Muscle of leg (tissue), 11 donors: ENCODE measurements around the gene HOXB4. TPM values are rescaled to one million over a fixed set of nuclear protein-coding genes. Genes with fewer than 3 reads are reported as not detected.
A peak's percentile ranks its signal among the peaks of the same experiment; 100 is the strongest.

Experiments used
- DNase-seq: peaks from one replicate; pipeline ENCODE4 v3.0.0; 2013
- H3K27ac ChIP-seq: one replicate; pipeline ENCODE4 v1.5.1; 2013; ENCODE audit warnings: mild to moderate bottlenecking, low read length, control low read depth
- H3K27me3 ChIP-seq: one replicate; pipeline ENCODE4 v1.6.1; 2013; ENCODE audit warnings: low read length; ENCODE audit not compliant: control insufficient read depth, insufficient read depth
- H3K36me3 ChIP-seq: one replicate; pipeline ENCODE4 v1.6.1; 2013; ENCODE audit warnings: low read length; ENCODE audit not compliant: control insufficient read depth, insufficient read depth
- H3K4me1 ChIP-seq: one replicate; pipeline ENCODE4 v1.6.1; 2013; ENCODE audit warnings: low read length; ENCODE audit not compliant: control insufficient read depth, insufficient read depth
- H3K4me3 ChIP-seq: one replicate; pipeline ENCODE4 v1.5.1; 2013; ENCODE audit warnings: low read length, control low read depth
- H3K9me3 ChIP-seq: replicated peaks from 2 replicates; pipeline ENCODE4 v1.6.1; 2013; ENCODE audit warnings: low read depth, low read length; ENCODE audit not compliant: control insufficient read depth
- WGBS: methylation state at CpG from one replicate; pipeline ENCODE4 v1.1.5; 2013; ENCODE audit warnings: missing lambda C conversion rate; ENCODE audit not compliant: insufficient coverage; 5-methylcytosine and 5-hydroxymethylcytosine counted together
- polyA plus RNA-seq, 8 donors: library from polyadenylated mRNA; unstranded; fragments of 120-200 nt; gene quantifications; one replicate each; pipeline versions ENCODE4 v1.2.1 to v1.2.3, GENCODE V29; 2013; ENCODE audit warnings: inconsistent platforms in 1 of 8, low replicate concordance in 1 of 8; ENCODE audit not compliant: insufficient read length in 8 of 8, insufficient read depth in 1 of 8
- total RNA-seq: library from RNA; stranded (reverse); fragments of 120-200 nt; gene quantifications from one replicate; pipeline ENCODE4 v1.2.4, GENCODE V29; 2013

HOXB4 gene
- total and polyA plus RNA-seq, 9 donors = 0.53 to 1.7 (median 1.2) TPM

DNA sequence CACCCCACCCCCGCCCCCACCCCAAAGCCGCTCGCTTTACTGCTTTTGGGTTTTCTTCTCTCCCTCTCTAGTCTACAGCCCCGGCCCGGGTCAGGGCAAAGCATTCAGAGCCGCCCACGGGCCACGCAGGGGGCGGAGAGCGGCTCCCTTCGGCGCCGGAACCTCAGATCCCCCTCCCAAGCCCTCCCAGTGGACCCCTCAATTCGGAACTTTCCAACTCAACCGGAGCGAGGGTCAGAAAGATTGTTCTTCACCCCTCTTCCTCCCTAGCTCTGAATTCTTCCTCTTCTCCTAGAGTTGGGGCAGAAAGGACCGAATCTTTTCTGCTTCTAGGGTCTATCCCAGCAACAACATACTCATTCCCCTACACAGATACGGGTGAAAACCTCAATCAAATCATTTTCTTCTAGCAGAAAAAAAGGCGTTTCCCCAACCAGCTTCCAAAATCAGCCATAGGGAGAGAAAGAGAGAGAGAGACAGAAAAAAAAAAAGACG is 34.2 kb downstream of the HOXB4 start:
- H3K27ac ChIP-seq = peak overlapping the region; percentile 96
- peaks cover 40% of the 10 kb centered on the region for H3K4me1 ChIP-seq
- WGBS = 0% methylated on average over 17 of the region's 20 CpGs
- H3K27me3 ChIP-seq = peaks cover 68% of the 10 kb centered on the region
- H3K9me3 ChIP-seq = no peaks in the 10 kb centered on the region
- DNase-seq = peak; percentile 65
- H3K4me3 ChIP-seq = peak overlapping the region; percentile 69
- H3K36me3 ChIP-seq = no peaks in the 10 kb centered on the region

DNA sequence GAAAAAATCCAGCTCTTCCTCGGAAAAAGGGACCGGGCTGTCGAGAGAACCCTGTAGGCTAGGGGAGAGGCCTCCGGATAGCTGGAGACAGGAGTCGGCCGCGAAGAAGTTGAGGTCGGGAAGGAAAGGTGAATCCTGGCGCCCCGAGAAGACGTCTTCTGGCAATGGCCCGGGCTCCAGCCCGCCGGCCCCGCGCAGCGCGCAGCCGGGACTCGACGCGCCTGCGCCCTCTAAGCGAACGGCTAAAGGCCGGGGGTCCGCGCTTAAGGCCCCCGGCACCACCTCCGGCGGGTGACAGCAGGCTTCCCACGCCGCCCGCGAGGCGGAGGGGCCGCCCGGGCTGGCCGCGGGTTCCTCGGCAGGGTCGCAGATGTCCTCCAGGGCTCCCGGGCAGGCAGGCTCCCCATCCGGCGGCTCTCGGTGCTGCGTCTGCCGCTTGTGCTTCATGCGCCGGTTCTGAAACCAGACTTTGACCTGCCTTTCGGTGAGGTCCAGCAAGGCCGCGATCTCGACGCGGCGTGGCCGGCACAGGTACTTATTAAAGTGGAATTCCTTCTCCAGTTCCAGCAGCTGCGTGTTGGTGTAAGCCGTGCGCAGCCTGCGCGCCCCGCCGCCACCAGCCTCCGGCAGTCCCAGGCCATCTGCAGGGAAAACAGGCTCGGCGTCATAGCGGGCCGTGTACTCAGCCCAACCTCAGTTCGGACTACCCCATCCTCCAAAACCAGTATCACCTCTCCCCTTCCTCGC is 34.9 kb downstream of the HOXB4 start:
- DNase-seq = peak; percentile 68
- under 1% methylated on average over 71 of the region's 72 CpGs for WGBS
- peak overlapping the region; percentile 69 for H3K4me3 ChIP-seq
- H3K9me3 ChIP-seq = no peaks in the 10 kb centered on the region
- H3K27ac ChIP-seq = peak overlapping the region; percentile 96
- no peaks in the 10 kb centered on the region for H3K36me3 ChIP-seq
- H3K4me1 ChIP-seq = peaks cover 40% of the 10 kb centered on the region
- peaks cover 63% of the 10 kb centered on the region for H3K27me3 ChIP-seq

DNA sequence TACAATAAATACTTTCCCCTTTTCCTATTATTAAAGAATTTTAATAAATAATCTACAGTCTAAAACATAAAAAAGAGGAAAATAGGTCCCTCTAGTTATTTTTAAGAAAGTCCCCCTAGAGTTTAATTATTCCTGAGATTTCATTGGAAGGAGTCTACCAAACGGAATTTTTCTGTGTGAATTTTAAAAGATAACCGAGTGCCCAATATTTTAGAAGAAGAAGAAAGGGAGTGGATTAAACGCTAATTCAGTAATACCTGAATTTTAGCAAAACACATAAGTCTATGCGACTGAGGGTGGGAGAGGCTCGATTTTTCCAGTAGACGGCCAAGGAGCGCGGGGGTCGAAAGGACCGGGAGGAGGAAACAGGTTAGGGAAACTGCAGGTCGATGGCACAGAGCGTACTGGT is 35.4 kb downstream of the HOXB4 start:
- peak overlapping the region; percentile 96 for H3K27ac ChIP-seq
- H3K4me3 ChIP-seq = peak overlapping the region; percentile 69
- peaks cover 58% of the 10 kb centered on the region for H3K27me3 ChIP-seq
- DNase-seq = no peak
- H3K9me3 ChIP-seq = no peaks in the 10 kb centered on the region
- peaks cover 39% of the 10 kb centered on the region for H3K4me1 ChIP-seq
- no peaks in the 10 kb centered on the region for H3K36me3 ChIP-seq
- 5% methylated on average over 9 of the region's 12 CpGs for WGBS

- Histone ChIP-seq H3K36me3 (no peaks in the 10 kb centered on the region), H3K9me3 (no peaks in the 10 kb centered on the region), H3K4me1 (peaks cover 34% of the 10 kb centered on the region), H3K4me3 (peak overlapping the region; percentile 69), H3K27me3 (peaks cover 56% of the 10 kb centered on the region), H3K27ac (peak overlapping the region; percentile 96)
- 17% methylated on average over 21 of the region's 27 CpGs for WGBS
- peak; percentile 59 for DNase-seq
Measured at GRCh38 chr17:48542114-48542656, 36.0 kb downstream of the HOXB4 start.

DNA sequence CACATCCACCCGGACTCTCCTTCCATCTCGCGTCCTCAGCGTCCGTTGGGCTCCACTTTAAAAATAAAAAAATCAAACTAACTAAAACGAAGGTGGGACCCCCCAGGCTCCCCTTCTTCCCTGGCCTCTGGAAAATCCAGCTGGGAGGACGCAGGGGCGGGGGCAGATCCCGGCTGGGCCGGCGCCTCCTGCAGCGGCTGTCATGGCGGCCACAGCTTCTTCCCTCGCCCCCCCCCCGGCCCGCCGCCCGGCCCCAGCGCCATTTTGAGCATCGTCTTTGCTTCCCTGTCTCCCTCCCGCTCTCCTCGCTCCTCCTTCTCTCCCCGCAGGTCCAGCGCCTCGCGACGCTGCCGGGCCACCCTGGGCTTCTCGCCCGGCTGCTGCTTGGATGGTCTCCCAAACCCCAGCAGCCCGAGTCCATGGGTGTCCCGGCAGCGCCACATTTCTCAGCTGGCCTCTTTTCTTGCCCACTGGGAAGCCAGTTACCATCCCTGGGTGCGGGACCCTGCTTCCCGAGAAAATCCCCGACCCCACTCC is 36.5 kb downstream of the HOXB4 start:
- H3K27me3 ChIP-seq = peaks cover 52% of the 10 kb centered on the region
- peak overlapping the region; percentile 96 for H3K27ac ChIP-seq
- no peaks in the 10 kb centered on the region for H3K36me3 ChIP-seq
- H3K4me1 ChIP-seq = peaks cover 30% of the 10 kb centered on the region
- WGBS = under 1% methylated on average over 31 of the region's 36 CpGs
- peak; percentile 87 for DNase-seq
- H3K9me3 ChIP-seq = no peaks in the 10 kb centered on the region
- peak overlapping the region; percentile 69 for H3K4me3 ChIP-seq

DNA sequence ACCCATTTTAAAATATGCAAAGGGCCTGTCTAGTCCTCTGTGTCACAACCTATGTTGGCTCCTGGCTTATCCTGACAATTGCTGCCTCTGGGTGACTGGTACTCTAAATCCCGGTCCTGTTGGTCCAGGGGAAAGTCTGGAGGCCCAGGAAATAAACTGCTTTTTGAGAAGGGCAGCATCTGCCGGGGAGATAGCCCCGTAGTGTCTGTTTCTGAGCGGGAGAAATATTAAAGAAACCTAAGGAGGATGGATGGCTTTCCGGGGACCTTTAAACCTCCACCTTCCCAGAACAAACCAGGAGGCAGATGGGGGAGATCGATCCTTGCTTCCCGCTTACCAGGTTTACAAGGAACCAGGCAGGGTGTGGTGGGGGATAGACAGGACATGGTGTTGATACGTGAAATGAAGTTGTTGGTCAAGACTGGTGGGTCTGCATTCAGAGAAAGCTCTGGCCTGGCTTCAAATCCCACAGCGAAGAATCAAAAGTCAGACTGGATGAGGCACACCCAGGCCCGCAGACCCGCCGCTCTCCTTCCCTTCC is 37.0 kb downstream of the HOXB4 start:
- WGBS = 14% methylated on average over 6 of the region's 12 CpGs
- peak overlapping the region; percentile 69 for H3K4me3 ChIP-seq
- no peaks in the 10 kb centered on the region for H3K9me3 ChIP-seq
- H3K27me3 ChIP-seq = peaks cover 46% of the 10 kb centered on the region
- H3K27ac ChIP-seq = peak overlapping the region; percentile 96
- H3K36me3 ChIP-seq = no peaks in the 10 kb centered on the region
- DNase-seq = no peak
- H3K4me1 ChIP-seq = peaks cover 24% of the 10 kb centered on the region

GRCh38 chr17:48540213-48540612 is 37.9 kb downstream of the HOXB4 start:
- H3K27me3 ChIP-seq = peaks cover 41% of the 10 kb centered on the region
- H3K4me3 ChIP-seq = no peak overlapping the region
- no peaks in the 10 kb centered on the region for H3K36me3 ChIP-seq
- no peak for DNase-seq
- no peaks in the 10 kb centered on the region for H3K9me3 ChIP-seq
- 88% methylated on average over 1 of the region's 1 CpG for WGBS
- H3K4me1 ChIP-seq = peaks cover 17% of the 10 kb centered on the region
- no peak overlapping the region for H3K27ac ChIP-seq

DNA sequence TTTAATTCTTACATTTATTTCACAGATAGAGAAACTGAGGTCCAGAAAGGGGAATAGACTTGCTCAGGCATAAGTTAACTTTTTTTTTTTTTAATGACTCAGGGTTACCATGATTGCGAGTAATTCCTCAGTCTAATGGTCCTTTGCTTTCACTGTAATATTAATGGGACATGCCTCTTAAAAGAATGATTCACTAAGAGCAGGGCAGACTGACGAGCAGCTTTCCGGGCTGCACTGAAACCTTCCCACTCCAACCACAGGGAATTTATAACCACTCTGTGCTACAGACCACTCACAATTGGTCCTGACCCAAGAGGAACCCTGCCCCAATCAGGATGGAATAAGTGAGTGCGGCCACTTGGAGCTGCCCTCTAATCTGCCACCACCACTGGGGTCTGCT is 39.0 kb downstream of the HOXB4 start:
- DNase-seq = no peak
- Histone ChIP-seq H3K4me3 (no peak overlapping the region), H3K4me1 (peaks cover 15% of the 10 kb centered on the region), H3K9me3 (no peaks in the 10 kb centered on the region), H3K36me3 (no peaks in the 10 kb centered on the region), H3K27ac (no peak overlapping the region), H3K27me3 (peaks cover 31% of the 10 kb centered on the region)
- no CpG with 5 or more reads among the region's 4 CpGs for WGBS

DNA sequence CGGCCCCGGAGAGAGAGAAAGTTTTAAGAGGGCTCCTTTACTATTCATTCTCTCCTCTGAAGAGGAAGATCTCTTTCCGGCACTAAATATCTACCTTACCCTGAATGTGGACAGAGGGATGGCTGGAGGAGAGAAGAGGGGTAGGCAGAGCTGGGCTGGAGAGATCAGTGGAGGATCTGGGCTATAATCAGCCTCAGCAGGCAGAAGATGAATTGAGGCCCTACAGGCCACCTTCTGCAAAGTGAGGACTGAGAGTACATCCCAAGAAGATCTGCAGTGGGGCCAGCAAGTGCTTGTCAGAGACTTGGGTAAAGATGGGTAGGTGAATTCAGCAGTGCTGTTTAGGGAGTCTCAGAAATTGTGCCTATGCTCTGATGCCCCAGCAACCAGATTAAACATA is 40.8 kb downstream of the HOXB4 start:
- no peak overlapping the region for H3K4me3 ChIP-seq
- H3K27ac ChIP-seq = no peak overlapping the region
- WGBS = no CpG with 5 or more reads among the region's 3 CpGs
- no peaks in the 10 kb centered on the region for H3K9me3 ChIP-seq
- no peaks in the 10 kb centered on the region for H3K36me3 ChIP-seq
- peaks cover 13% of the 10 kb centered on the region for H3K4me1 ChIP-seq
- H3K27me3 ChIP-seq = peaks cover 25% of the 10 kb centered on the region
- no peak for DNase-seq
